AG08395 (cell line): Measurements from ENCODE around the gene WEE2.
A peak's percentile ranks its signal among the peaks of the same experiment; 100 is the strongest.

Experiments used
- DNase-seq: peaks from one replicate; pipeline ENCODE4 v3.0.0; 2012; ENCODE audit warnings: mixed read lengths, low spot score

WEE2 gene

GRCh38 chr7:141691540-141691939 lies 16.6 kb upstream of the WEE2 start:
- DNase-seq = no peak

DNA sequence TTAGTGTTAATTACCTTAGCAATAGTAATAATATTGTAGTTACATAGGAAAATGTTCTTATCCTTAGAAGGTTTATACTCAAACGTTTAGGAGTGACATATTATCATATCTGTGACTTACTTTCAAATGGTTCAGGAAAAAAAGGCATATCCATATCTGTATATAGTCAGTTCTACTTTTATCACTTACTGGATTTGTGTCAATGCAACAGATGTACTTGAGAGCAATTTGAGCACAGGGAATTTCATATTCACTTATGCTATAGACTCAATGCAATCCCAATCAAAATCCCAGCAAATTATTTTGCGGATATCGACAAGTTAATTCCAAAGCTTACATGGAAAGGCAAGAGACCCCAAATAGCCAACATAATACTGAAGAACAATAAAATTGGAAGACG lies 16.2 kb upstream of the WEE2 start:
- DNase-seq = no peak

GRCh38 chr7:141693082-141693481 lies 15.1 kb upstream of the WEE2 start:
- DNase-seq = no peak

GRCh38 chr7:141695803-141696289 lies 12.3 kb upstream of the WEE2 start:
- DNase-seq = no peak

DNA sequence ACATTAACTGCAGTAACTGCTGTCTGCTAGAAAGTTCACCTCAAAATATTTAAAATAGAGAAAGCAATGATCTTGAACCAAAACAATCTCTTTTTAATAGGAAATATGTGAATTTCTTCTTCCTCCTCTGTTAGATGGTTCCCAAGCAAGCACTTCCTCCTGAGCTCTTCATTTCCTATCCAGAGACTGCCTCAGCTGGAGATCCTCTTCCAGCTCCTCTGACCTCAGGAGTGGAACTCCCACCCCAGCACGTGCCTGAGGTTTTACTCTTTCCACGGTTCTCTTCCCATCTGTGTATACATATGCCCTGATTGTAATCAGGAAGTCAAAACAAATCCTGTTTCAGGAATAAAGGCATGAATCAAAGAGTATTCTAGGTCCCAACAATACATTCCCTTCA lies 11.8 kb upstream of the WEE2 start:
- DNase-seq = no peak

- peak; percentile 31 for DNase-seq
These were observed 10.8 kb upstream of the WEE2 start for GRCh38 chr7:141697211-141697871.

GRCh38 chr7:141698247-141699015 lies 9.7 kb upstream of the WEE2 start:
- no peak for DNase-seq

DNA sequence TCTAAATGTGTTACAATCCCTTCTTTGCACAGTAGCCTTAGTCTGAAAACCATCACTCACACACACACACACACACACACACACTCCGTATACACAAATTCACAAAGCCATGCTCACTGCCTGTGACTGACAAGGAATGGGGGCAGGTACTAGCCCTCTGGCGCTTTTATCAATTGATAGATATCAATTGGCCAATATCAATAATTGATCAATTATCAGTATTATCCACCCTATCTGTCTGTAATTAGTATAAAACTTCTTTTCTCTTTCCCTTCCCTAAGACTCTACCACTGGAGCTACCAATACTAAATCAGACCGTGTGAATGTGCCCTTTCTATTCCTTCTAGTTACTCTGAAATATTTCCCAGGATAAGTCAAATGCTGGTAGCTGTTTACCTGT lies 8.3 kb upstream of the WEE2 start:
- DNase-seq = no peak

GRCh38 chr7:141700296-141700847 lies 7.8 kb upstream of the WEE2 start:
- DNase-seq = no peak

DNA sequence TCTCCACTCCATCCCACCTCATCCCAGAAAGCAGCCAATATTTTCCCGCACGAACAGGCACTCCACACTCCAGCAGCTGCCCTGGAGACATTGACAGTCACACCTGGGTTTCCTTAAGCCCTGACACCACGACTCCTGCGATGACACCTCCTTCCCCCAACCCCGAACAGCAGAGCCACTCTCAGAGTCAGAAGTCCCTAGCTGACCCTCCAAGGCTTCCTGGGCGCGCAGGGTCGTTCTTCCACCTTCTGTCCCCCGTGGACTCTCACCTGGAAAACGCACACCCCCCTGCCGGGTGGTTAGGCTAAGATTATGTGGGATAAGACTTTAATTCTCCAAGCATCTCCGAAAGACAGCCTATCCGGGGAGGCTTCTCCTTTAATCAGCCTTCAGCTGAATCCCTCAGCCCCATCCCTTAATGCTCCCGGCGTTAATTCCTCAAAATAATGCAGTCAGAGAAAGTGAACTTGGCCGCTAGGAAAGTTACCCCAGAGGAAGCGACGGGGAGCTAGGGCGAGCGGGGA lies 7.2 kb upstream of the WEE2 start:
- DNase-seq = peak; percentile 18

GRCh38 chr7:141701489-141702046 lies 6.6 kb upstream of the WEE2 start:
- peak; percentile 27 for DNase-seq

DNA sequence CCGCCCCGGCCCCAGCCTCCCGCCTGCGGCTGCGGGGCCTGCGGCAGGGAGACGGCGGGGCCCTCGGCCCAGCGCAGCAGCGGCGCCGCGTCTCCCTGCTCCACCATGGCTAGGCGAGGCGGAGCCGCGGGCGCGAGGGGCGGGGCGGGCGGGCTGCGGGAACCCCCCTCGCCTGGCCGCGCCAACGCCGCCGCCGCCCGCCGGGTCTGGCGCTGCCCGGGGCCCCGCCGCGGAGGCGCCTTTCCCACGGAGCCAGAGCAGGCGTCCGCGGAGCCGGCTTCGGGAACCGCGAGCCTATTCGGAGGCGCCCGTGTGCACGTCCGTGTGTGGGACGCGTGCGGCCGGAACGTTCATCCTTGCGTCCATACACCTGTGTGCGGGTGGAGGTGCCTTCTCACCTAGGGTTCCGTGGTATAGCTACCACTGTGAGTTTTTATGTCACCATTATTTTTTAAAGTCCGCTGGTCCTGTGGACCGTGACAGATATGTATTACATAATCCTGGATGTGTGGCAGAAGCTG lies 6.0 kb upstream of the WEE2 start, which contains the start of gene DENND11:
DENND11 (minus strand) TSS at position 120 of the 521 bp plus-strand sequence; CDS start at position 107, 13 bp downstream.
- peak; percentile 76 for DNase-seq

- DNase-seq = no peak
These were observed 5.3 kb upstream of the WEE2 start for GRCh38 chr7:141702892-141703291.

- DNase-seq = no peak
These were observed 4.0 kb upstream of the WEE2 start for GRCh38 chr7:141704112-141704511.

- no peak for DNase-seq
These were observed 3.4 kb upstream of the WEE2 start for GRCh38 chr7:141704741-141705140.

DNA sequence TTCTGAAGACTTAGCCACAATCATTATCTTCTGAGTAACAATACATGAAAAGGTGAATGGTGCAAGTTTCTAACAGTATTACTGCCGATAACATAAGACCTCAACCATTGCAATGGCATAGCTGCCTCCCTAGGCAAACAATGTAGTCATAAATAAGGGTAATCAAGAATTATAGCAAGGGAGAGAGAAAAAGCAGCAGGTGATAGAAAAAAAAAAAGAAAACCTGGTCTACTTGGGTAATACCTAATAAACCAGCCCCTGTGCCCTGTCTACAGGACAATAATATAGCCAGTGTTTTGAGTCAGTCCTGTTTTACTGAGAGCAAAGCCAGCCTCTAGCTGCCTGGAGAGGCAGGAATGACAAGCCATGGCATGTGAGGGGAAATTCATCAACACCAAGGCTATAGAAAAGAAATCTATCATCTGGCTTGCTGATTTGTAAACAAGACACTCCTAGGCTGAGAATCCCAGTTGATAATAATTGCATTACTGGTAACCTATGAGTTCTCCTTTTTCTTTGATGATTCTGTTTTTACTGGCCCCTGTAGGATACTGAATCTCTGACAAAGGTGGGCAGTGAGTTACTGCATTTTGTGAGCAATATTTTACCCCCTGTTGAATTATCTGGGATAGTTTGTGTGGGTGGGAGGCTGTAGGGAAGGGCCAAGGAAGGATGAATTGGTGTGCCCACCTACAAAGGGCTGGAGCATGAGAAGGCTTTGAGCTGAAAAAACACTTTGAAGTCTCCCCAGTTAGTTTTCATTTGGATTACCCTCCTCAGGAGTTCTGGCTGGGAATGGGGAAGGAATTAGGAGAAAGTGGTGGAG lies 1.7 kb upstream of the WEE2 start:
- DNase-seq = no peak

GRCh38 chr7:141709318-141709717 lies 1.2 kb downstream of the WEE2 start:
- no peak for DNase-seq

DNA sequence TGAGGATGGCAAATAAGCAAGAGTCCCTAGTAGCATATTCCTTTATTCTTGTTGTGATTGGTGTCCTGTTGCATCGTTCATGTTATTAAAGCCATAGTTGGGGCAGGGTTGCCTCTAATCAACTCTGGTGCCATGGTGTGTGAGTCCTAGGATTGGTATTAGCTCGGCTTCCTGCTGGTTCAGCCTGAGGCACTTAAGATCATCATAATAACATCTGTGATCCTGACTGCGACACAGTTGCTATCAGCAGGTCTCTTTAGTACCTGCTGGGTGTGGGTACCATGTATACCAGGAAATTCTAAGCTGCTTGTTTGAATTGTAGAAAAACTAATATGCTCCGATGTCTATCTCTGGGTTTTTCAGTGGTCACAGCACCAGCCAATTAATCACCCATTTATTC lies 1.6 kb downstream of the WEE2 start:
- DNase-seq = no peak

GRCh38 chr7:141710301-141710700 lies 2.1 kb downstream of the WEE2 start:
- DNase-seq = no peak

GRCh38 chr7:141712603-141713255 lies 4.6 kb downstream of the WEE2 start:
- DNase-seq = no peak

GRCh38 chr7:141713890-141714289 lies 5.7 kb downstream of the WEE2 start:
- no peak for DNase-seq
